Endothelial cell of hepatic sinusoid (primary cell): ENCODE results near the gene ADGRA1.

Source experiments
- in situ Hi-C: cut with HindIII; loops from 2 replicates; pipeline ENCODE4 v1.10.0; 2017; ENCODE audit warnings: low sequenced_read_pairs

ADGRA1 gene

DNA sequence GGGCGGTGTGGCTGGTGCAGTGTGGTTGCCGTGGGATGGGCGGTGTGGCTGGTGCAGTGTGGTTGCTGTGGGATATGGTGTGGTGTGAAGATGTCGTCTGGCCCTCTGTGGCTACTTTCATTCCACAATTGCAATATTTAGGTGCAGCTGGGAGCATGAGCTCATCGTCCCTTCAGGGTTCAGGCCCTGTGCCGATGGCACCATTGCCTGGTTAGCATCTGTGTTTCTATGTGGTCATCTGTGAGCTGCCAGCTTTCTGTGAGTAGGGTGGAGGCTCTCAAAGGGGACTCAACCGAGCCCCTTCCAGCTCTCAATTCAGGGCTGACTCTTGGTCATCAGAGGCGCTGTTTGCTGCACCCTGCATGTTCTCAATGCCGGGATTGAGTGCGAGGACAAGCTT lies 3.6 kb downstream of the ADGRA1 start:
- in situ Hi-C loops = loop anchor here (5.0 kb wide), 1 partner anchor 44 kb away; no protein-coding TSS in a partner anchor

DNA sequence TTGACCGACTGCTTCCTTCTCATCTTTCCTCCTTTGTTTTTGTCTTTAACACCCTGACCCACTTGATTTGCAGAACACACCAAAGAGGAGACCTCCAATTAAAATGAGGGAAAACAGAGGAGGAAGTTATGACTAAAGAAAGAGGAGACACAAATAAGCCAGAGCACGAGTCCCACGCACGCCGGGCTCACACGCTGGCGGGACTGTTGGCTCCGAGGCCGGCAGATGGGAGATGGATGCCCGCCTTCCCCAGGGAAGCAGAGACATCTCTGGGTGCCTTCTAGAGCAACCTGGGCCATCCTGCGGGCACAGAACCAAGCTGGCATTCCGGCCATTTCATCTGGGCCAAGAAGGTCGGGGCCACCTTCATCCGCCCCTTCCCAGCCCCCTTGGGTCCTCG lies 5.6 kb downstream of the ADGRA1 start:
- in situ Hi-C loops = loop anchor here (5.0 kb wide), 1 partner anchor 46 kb away; no protein-coding TSS in a partner anchor

GRCh38 chr10:133094286-133094685 lies 6.6 kb downstream of the ADGRA1 start:
- in situ Hi-C loops = loop anchor here (5.0 kb wide), 1 partner anchor 47 kb away; no protein-coding TSS in a partner anchor

GRCh38 chr10:133094866-133095265 lies 7.1 kb downstream of the ADGRA1 start:
- in situ Hi-C loops = loop anchor here (5.0 kb wide), 1 partner anchor 48 kb away; no protein-coding TSS in a partner anchor

DNA sequence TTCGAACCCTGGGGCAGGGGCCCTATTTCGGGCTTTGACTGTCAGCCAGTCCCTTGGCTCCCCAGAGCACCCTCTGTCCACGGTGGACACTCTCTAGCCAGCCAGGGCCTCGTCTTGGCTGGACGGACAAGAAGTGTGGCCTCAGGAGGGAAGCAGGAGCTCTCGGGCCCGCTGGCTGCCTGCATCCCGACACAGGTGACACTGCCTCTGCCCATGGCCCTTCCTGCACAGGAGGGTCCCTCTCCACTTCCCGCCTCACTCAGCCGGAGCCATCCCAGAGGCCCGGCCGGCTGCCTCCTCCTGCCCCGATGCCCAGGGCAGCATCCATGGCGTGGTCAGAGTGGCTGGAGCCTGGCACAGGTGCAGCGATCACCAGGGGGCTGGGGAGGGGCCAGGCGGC lies 7.9 kb downstream of the ADGRA1 start:
- in situ Hi-C loops = no loop called here

DNA sequence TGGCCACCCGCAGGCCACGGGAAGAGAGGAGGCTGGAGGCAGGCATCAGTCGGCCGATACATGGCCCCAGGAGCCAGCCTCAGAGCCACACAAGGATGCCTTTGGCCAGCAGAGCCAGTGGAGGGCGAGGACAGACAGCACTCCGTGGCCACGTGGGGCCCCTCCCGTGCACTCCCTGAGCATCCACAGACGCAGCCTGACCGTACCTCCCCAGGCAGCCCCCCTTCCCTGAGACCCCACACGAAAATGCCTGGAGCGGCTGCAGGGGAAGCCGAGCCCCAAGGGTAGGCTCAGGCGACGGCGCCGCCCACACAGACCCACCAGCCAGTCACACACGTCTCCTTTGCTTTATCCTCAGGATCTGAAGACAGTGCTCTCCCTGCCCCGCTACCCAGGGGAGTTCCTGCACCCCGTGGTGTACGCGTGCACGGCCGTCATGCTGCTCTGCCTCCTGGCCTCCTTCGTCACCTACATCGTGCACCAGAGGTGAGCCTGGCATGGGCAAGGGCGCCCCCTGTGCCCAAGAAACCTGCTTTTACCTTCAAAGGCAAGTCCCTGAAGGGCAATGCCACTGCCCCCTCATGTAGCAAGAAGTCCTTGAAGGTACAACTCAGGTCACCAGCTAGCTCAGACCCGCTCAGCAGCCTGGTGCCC lies 9.0 kb downstream of the ADGRA1 start:
- in situ Hi-C loops = no loop called here

- in situ Hi-C loops = no loop called here
Measured at GRCh38 chr10:133097418-133097817, 9.7 kb downstream of the ADGRA1 start.

- in situ Hi-C loops = no loop called here
Measured at GRCh38 chr10:133097961-133098360, 10.2 kb downstream of the ADGRA1 start.

DNA sequence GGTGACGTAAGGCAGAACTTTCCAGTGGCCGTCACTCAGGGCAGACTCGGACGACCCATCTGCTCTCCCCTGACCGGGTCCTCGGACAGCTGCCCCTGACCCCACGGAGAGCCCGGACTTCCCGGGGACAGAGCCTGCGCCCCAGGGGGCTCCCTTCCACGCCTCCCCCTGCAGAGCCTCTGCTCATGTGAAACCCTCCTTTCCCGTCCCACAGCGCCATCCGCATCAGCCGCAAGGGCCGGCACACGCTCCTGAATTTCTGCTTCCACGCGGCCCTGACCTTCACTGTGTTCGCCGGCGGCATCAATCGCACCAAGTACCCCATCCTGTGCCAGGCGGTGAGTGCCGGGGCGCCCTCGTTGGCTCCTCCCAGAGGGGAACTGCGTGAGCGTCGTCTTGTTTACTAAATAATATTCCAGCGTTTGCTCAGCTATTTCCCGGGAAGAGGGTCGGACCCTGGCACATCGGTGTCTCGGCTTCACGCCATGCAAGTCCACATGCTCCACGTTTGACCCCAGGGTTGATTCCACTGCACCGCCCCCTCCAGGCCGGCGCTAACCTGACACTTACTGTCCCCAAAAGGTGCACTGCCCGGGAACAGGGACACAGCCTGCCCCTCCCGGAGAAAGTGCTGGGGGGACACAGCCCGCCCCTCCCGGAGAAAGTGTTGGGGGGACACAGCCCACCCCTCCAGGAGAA lies 10.9 kb downstream of the ADGRA1 start:
- in situ Hi-C loops = no loop called here

DNA sequence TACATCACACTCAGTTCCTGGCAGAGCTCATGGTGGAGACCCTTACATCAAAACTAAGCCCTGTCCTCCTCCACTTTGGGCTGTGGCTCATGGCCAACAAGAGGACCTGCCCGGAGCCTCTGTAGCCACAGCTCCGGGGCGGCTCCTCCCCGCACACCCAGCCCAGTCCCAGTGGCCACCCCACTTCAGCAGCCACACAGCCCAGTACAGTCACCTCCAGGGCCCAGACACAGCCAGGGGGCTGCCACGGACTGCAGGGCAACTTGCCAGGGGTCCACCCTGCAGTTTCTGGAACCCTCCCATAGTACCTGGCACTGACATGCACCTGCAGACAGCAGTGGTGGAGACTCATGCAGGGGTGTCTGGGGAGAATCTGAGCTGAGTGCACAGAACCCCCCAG lies 11.8 kb downstream of the ADGRA1 start:
- in situ Hi-C loops = no loop called here

DNA sequence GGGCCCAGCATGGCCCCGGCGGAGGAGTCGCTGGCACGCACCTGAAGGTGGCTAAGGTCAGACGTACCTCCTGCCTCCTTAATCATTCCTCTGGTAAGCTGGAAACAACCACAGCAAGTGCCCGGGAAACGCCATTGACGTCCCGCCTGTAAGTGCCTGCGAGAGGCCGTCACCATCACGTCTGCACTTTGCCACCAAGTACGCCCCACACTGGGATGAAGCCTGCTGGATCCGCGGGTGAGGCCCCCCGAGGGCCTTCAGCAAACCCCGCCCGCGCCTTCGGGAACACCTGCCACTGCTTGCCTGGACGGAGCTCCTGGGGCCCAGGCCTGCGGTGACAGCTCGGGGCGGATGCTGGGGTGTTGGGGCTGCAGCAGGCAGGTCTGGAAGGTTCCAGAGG lies 12.5 kb downstream of the ADGRA1 start:
- in situ Hi-C loops = no loop called here

- in situ Hi-C loops = no loop called here
Measured at GRCh38 chr10:133100706-133101415, 13.1 kb downstream of the ADGRA1 start.

GRCh38 chr10:133101416-133101810 lies 13.7 kb downstream of the ADGRA1 start:
- in situ Hi-C loops = no loop called here

DNA sequence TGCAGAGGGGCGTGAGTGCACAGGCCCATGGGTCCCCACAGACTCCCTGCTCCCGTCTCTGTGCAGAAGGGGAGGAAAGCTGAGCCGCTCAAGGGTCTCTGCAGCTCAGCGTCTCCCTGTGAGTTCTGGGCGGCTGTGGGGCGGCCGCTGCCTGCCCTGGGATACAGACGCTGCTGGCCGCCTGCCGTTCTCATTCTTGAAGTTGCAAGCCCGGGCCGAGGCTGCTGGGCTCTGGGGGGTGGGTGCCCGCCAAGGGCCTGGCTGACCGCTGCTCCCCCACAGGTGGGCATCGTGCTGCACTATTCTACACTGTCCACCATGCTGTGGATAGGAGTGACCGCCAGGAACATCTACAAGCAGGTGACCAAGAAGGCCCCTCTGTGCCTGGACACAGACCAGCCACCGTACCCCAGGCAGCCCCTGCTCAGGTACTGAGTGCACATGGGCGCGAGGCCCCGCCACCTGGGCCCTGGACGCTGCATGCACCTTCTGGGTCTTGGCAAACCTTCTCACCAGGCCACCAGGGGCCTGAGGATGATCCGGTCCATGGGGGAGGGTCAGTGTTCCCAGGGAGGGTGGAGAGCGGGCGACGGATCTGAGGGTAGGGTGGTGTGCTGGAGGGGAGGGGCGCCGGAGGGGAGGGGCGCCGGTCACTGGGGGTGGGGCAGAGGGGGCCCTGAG lies 14.8 kb downstream of the ADGRA1 start:
- in situ Hi-C loops = no loop called here

DNA sequence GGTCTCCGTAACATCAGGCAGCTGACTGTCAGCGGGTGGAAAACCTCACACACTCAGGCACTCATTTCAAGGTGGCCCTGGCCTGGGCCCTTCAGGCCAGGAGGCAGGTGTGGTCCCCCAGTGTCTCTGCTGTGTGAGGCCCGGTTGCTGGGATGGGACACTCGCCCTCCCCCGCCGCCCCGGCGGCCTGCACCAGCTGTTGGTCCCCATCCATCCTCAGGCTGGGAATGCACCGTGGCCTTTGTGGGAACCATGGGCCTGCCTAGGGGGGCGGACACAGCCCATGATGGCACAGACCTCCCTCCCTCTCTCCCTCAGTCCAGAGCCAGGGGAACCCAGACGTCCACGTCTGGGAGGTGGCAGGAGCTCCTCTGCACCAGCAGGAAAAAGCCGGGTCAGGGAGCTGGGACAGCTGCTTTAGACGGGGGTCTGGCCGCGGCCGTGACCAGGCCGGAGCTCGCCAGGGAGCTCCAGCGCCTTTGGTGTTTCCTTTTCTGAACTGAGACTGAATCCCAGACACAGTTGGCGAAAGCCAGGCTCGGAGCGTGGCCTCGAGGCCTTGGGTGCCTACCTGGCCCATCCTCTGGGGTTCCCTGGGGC lies 15.7 kb downstream of the ADGRA1 start:
- in situ Hi-C loops = no loop called here

DNA sequence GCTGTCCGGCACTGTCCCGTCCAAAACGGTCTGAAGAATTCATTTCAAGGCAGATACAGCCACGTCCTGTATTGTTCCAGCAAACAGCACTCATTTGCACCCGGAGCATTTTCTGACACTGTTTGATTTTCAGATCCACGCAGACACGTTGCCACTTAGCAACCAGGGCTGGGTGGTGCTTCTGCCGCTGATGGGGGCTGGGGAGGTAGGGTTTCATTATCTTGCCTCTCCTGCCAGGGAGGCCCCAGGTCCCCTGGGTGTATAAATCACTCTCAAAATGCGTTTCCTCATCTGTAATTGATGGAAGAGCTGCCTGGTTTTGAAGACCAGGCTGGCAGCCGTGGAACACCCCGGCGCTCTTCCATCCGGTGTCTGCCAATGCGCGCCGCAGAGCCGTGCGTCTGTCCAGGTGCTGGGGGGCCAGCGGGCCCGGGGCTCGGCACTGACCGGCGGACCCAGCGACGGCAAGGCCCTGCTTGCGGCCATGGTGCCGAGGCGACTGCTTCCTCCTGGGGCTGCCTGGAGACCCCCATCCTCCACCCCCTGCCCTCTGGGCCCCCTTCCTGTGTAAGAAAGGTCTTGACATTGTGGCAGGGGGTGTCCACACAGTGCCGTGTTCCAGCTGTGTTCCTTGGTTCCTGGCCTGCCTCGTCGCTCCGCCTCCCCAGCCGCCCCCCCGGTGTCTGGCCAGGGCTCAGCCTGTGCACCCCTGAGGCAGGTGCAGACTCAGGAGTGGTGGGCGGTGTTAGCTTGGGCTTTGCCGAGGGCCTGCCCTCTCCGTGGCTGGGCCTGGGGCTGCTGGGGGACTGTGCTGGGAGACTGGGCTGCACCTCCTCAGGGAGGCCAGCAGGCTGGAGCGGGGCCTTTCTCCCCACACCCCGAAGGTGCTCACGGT lies 16.6 kb downstream of the ADGRA1 start:
- in situ Hi-C loops = no loop called here

- in situ Hi-C loops = no loop called here
Measured at GRCh38 chr10:133104963-133105640, 17.4 kb downstream of the ADGRA1 start.

- in situ Hi-C loops = no loop called here
Measured at GRCh38 chr10:133105686-133106390, 18.1 kb downstream of the ADGRA1 start.

- in situ Hi-C loops = no loop called here
Measured at GRCh38 chr10:133106516-133106915, 18.8 kb downstream of the ADGRA1 start.
